Umbilical cord (tissue), 2 donors: ENCODE results near the gene ABLIM2. TPM values are rescaled to one million over a fixed set of nuclear protein-coding genes. Genes with fewer than 3 reads are reported as not detected.

Experiments used
- DNase-seq: peaks from one replicate; pipeline ENCODE4 v3.0.0-alpha.2; 2015; ENCODE audit warnings: low spot score
- total RNA-seq: library from RNA; depleted of rRNA; stranded (reverse); fragments of >200 nt; gene quantifications from one replicate; pipeline ENCODE4 v1.2.3, GENCODE V29; 2014; ENCODE audit warnings: low replicate concordance; ENCODE audit not compliant: insufficient read depth

ABLIM2 gene
- total RNA-seq, 1 donor from 2014 or later: 0.96 TPM

DNA sequence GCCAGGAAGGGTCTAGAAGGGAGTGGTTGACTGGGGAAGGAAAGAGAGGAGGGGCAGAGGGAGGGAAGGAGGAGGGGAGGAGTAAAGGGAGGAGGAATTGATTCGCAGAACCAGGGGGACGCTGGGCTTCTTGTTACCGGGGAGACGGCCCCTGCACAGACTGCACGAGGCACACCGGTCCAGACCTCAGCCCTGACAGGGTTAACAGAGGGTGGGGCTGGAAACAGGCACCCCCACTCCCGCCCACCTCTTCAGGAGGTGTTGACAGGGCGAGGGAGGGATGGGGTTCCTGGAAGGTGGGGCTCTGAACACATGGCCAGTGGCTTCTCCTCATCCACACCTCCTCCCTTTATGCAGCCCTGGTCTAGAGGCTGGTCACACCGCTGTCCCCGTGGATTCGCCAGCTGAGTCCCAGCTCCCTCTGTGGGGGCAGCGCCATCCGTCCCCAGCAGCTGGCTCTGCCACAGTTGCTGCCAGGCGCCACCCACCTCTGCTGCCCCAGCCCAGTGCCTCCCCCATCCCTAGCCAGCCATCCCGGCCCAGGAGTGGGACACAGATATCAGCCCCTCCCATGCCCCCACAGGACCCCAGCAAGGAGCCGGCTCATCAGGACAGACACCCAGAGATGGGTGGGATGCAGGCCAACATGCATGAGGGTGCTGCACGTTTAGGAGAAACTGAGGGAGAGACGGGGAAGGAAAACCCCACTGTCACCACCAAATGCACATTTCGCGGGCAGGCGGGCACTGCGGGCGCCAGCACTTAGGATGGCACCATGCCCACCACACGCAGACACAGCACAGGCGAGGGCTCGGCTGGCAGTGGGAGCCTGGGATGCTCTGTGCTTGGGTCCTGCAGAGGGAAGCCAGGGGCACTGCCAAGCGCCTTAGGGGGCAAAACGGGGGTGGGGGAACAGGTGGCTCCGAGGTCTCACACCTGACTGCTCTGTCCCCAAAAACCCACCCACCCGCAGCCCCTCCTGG is 87.6 kb downstream of the ABLIM2 start:
- peak; percentile 33 for DNase-seq

- no peak for DNase-seq
Measured at GRCh38 chr4:8069102-8069752, 89.4 kb downstream of the ABLIM2 start.

GRCh38 chr4:8067945-8068896 is 90.4 kb downstream of the ABLIM2 start:
- no peak for DNase-seq

DNA sequence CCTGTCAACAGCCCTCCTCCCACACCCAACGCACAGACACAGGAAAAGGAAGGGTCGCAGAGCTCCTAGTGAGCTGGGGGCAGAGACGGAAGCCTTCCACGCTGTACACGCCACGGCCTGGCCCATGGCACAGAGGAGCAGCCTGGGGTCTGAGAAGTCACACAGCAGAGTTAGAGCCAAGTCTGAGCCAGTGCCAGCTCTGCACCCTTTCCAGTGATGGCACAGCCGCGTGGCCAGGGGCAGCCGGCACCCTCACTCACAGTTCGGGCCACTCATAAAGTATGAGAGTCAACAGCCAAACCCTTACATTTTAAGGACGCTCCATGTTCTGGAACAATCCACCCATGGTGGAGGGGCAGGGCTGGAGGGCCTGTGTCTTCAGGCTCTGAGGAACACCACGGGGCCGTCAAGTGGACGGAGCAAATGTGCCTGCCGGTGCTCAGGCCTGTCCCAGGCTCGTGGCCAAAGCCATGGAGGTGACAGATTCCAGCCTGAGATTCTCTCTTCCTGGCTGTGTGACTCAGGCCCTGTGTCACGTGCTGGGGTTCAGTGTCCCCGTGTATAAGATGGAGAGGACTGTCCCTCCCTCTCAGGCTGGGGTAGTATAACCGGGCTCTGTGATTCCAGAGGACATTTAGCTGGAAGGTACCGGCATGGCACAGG is 91.2 kb downstream of the ABLIM2 start:
- no peak for DNase-seq

GRCh38 chr4:8066336-8066931 is 92.2 kb downstream of the ABLIM2 start:
- DNase-seq: no peak

DNA sequence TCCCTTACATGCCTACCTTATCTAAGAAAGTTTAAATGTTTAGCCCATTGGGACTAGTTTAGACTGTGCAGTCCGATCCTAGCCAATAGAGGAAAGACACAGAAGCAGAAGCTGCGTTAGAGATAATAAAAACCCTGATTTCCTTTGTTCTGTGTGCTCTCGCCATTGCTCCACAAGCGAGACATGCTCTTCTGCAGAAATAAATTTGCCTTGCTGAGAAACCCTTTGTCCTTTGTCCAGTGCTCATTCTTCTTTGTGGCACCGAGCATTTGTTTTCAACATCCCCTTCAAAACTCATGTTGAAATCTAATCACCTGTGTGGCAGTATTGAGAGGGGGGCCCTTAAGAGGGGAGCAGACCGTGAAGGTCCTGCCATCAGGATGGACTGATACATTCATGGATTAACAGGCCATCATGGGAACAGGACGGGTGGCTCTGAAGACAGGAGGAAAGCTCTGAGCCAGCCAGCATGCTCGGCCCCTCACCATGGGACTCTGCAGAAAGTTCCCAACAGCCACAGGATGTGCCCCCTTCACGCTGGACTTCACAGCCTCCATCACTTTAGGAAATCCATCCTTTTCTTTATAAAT is 94.5 kb downstream of the ABLIM2 start:
- DNase-seq: no peak

DNA sequence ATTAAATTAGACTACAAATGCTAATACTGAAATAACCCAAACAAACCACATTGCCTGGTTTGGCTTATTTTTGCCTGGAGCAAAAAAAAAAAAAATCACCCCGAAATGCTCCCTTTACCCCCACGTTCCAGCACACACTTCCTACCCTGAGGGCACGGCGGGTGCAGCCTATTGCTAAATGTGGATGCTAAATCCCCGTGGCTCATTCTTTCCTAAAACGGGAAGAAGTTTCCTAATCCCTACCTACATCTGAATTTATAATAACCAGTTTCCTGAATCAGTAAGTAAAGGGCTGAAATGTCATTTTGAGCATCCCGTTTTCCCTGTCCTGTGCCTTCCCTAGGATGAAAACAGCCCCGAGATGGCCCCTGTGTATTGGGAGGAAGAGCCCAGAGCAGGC is 97.0 kb downstream of the ABLIM2 start:
- DNase-seq: no peak

DNA sequence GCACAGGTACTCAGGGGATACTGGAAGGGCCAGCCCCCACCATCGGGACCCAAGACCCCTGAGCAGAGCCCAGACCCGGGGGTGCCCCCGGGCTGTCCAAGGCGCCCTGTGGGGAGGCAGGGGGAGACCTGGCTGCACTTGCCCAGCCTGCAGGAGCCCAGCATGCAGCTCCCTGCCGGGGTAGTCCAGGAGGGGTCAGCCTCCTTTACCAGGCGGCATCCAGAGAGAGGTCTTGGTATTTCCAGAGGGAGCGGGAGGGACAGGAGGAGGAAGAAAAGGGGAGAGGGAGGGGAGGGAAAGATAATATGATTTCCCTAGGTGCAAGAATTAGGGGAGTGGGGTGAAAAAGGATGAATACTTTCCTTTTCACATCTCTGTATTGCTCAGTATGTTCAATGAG is 97.5 kb downstream of the ABLIM2 start:
- no peak for DNase-seq

DNA sequence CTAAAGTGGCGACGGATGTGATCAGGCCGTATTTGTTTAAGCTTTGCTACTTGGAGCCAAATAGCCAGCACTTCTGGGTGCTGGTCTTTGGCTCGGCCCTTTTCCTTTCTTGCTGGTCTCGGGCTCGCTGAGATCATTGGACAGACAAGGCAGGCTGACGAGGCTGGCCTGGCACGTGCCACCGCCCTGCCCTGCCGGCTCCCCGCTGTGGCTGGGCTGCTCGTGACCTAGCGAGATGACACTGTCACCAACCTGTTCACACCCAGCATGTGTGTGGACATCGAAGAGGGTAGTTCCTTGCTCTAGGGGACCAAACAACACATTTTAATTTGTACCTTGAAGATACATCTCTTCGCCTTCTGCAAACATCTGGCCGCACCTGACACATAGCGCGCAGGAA is 98.0 kb downstream of the ABLIM2 start:
- DNase-seq: no peak

GRCh38 chr4:8058031-8058479 is 100.6 kb downstream of the ABLIM2 start:
- no peak for DNase-seq

DNA sequence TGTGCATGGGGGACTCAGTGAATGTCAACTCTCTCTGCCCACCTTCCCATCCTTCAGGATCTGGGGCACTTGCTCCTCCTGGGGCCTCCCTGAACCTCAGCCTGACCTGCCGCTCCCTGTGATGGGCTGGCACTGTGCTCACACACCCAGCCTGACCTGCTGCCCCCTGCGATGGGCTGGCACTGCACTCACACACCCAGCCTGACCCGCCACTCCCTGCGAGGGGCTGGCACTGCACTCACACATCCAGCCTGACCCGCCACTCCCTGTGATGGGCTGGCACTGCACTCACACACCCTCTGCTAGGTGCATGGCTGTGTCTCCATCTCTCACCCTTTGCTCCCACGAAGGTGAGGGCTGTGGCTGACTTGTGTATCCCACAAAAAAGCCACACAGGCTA is 103.4 kb downstream of the ABLIM2 start:
- DNase-seq: no peak

DNA sequence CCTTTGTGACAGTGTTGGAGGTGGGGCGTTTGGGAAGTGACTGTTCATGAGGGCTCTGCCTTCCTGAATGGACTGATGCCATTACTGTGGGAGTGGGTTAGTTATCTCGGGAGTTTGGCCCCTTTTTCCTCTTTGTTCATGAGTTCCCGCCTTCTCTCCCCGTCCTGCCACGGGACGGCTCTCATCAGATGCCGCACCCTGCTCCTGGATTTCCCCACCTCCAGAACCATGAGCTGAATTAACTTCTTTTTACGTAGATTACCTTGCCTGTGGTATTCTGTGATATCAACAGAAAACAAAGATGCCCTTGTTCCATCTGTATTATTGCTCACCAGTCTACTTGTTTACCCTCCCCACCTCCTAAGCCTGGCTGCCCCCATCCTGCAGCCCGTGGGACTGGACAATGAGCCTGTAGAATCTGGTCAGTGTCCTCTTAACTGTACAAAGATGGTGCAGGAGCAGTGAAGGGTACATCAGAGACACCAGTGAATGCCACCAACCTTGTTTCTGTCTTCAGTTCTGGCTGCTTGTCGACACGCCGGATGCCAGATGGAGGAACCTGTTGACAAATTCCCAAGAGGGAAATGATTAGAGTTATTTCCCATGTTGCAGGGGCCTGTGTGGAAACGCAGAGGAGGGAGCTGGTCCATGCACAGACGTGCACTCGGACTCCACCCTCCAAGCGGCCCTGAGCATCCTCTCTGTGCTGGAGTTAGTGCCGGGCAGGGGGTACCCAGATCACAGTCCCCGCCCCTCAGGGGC is 104.7 kb downstream of the ABLIM2 start:
- DNase-seq: no peak

DNA sequence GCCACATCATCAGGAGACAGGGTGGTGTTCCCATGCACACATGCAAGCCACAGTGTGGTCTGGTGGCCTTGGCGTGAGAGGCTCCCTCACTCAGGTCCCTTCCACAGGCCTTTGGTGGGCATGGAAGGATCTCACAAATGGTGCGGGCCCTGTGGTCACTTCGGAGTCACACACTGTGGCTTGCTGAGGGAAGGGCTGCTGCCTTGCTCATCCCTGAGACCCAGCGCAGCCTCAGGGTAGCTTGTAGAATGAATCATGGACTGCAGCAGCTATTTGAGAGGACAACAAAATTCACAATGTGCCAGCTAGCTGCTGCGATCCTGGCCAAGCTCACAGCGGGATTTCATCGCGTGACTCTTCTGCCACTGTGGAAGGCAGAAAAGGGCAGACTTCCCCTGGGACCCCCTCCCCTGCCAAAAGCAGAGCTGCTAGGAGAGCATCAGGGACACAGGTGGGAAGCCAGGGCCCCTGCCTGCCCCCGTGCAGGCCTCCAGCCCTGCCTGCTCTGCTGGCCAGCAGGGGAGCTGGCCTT is 106.4 kb downstream of the ABLIM2 start:
- no peak for DNase-seq

DNA sequence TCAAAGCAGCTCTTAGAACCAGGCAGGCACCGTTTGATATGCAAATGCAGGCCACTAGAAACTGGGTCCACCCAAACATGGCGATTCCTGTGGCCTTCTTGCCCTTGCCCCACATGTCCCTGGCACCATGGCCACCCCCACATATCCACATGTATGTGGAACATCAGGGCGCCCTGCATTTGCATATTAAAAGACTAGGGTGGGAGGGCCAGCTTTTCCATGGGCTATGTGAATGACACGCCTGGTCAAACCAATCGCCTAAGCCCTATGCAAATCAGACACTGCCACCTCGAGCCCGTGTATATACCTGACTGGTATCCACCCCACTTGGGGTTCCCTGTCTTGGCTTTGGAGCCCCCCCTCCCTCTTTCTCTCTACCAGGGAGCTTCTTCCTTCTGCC is 107.0 kb downstream of the ABLIM2 start:
- no peak for DNase-seq

DNA sequence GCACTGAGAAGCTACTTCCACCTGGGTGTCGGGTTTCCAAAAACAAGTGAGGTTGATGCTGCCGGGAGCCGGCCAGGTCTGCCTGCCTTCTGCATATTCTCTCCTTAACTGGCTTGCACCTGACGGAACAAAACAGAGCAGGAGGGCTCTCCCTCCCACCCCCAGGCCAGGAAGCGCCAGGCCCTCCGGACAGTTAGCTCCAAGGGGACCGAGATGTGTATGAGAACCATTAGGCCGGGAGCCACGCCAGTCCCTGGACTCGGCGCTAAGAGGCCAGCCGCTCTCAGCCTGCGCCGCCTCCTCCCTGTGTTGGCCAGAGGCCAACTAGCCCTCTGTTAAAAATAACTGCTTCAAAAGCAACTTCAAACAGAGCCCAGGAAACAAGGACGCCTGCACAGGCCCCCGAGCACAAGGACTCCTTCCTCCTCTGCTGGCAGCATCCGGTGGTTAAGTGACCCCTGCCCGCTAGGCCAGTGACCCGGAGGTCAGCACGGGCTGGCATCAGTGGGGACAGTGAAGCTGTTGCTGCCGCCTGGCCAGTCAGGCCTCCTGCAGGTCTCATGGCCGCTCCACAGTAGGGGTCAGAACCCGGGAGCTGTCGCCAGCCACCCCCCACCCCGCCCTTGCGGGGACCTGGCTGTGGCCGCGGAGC is 107.9 kb downstream of the ABLIM2 start:
- DNase-seq: peak; percentile 65

- no peak for DNase-seq
Measured at GRCh38 chr4:8050180-8050554, 108.4 kb downstream of the ABLIM2 start.

- DNase-seq: peak; percentile 12
Measured at GRCh38 chr4:8048856-8049676, 109.5 kb downstream of the ABLIM2 start.
